ENCODE measurements around the gene TIAM2. TPM values are rescaled to one million over a fixed set of nuclear protein-coding genes. Genes with fewer than 3 reads are reported as not detected.

TIAM2 gene
- 6.9 and 7.7 TPM in 2 replicates for total RNA-seq

DNA sequence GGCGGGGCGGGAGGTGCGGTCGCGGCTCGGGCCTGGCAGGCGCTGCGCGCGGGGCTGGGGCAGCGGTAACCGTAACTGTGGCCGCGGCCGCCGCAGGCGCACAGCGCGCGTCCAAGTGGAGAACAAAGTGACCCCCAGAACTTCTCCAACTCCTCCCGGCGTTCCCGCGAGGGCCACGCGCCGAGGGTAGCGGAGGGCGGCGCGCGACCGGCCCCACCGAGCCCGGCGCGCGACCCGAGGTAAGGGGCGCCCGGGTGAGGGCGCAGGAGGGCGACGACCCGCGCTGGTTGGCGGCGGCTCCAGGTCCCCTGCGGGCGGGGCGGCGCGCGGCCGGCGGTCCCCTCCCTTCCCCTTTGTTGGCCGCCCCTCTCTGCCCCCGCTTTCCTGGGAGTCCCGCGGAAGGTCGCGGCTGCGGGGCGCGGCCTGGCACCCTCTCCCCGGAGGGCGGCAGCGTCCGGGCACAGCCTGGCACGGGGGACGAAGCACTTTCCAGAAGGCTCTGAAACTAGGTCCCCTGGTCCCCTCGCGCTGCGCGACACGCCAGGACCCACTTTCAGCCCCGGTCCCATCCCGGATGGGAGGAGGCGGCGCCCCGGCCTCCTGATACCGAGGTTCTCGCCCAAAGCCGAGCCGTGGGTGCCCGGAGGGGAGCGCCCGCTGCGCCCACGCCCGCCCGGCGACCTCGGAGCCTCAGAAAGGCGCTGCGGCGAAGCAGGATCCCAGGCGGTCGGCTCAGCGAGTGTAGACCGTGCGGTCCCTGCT is at the start of gene TIAM2:
Gene TIAM2 (plus strand): TSS at position 62 of the 762 bp plus-strand sequence. CDS start 133,909 bp downstream, outside the sequence.

DNA sequence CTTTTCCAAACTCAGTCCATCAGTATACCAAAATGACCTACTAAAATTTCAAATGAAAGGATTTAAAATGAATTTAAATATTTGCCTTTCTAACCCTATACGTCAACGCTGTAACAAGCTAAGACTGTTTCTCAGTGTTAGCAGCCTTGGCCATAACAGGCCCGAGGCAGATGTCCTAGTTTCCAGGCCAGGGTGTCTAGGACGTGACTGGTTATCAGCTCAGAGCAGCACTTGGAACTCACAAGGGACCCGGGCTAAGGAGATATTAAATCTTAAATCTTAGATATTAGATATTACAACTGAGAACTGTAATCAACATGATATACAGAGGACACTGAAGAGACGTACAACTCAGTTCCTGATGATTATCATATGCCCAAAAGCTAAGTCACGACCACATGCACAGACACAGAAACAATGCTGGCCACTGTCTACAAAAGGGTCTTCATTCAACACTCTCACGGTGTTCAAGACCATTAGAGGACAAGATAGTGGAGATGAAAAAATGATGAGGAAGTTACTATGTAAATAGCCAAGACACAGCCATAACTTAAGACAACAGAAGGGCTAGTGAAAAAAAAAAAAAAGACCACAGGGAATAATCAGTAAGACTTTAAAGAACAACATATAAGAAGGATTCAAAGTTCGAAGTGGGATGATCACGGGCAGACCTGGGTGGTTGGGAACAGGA is 268.4 kb downstream of the TIAM2 start, which contains the start of gene CLDN20:
Gene CLDN20 (plus strand): TSS at position 641 of the 691 bp plus-strand sequence. CDS start 11,707 bp downstream, outside the sequence.

